GM12878 (cell line): ENCODE measurements around the gene DLX1. TPM values are rescaled to one million over a fixed set of nuclear protein-coding genes. Genes with fewer than 3 reads are reported as not detected.

Source experiments
- ATAC-seq: fragments of 200-7000 bp; cut with Tn5 transposase; 3 replicates; pipeline ENCODE4 v1.9.1; 2020; ENCODE audit warnings: mild to moderate bottlenecking, moderate library complexity
- BruUV-seq: library from RNA; stranded (reverse); fragments of 400-500 nt; replicated peaks from 2 replicates; lab custom pipeline; 2021; lab: Mats Ljungman, UMichigan
- CTCF ChIA-PET: fragments of 300-600 bp; sonication (Branson Sonifier 250); formaldehyde crosslinking; extraction: SDS; loops from one replicate; lab custom pipeline; 2021; ENCODE audit warnings: inconsistent platforms; lab: Yijun Ruan, JAX
- POLR2A ChIA-PET: fragments of 350-600 bp; formaldehyde crosslinking; extraction: SDS; loops from one replicate; lab custom pipeline; 2021; ENCODE audit warnings: inconsistent platforms; lab: Charles Lee
- RAD21 ChIA-PET: fragments of 300-600 bp; sonication (Branson Sonifier 250); formaldehyde crosslinking; loops from one replicate; lab custom pipeline; 2023; ENCODE audit warnings: antibody characterized with exemption; ENCODE audit not compliant: unreplicated experiment; lab: Charles Lee
- SMC1A ChIA-PET: fragments of 300-600 bp; sonication (Branson Sonifier 250); formaldehyde crosslinking; loops from one replicate; lab custom pipeline; 2023; ENCODE audit not compliant: unreplicated experiment, uncharacterized antibody; lab: Charles Lee
- DNase-seq: peaks from one replicate; pipeline ENCODE4 v3.0.0-alpha.2; 2011; ENCODE audit warnings: low read depth, low spot score
- FAIRE-seq: peaks from 3 replicates; lab custom pipeline; 2011; peaks lifted over from hg19 to GRCh38; lab: Jason Lieb, UNC
- H2AFZ ChIP-seq: 2 replicates; pipeline ENCODE4 v1.6.0; 2011; ENCODE audit warnings: low read depth, low read length, control low read depth; ENCODE audit not compliant: control insufficient read depth
- H3K27ac ChIP-seq: 2 replicates; pipeline ENCODE4 v1.5.1; 2011; ENCODE audit warnings: control low read depth; ENCODE audit not compliant: control insufficient read depth, insufficient read depth
- H3K27me3 ChIP-seq, 2 experiments: replicated peaks in 1 of 2; 2 replicates each; pipeline versions ENCODE4 v1.6.0 to v1.6.1; 2011; ENCODE audit warnings: low read length in 1 of 2; ENCODE audit not compliant: control insufficient read depth in 2 of 2, insufficient read depth in 2 of 2
- H3K36me3 ChIP-seq, 2 experiments: 2 replicates each; pipeline ENCODE4 v1.5.1; 2011; ENCODE audit warnings: low read length in 1 of 2; ENCODE audit not compliant: control insufficient read depth in 2 of 2, insufficient read depth in 2 of 2
- H3K4me1 ChIP-seq: 2 replicates; pipeline ENCODE4 v1.6.1; 2011; ENCODE audit warnings: mild to moderate bottlenecking, low read length, moderate library complexity, mixed read lengths; ENCODE audit not compliant: control insufficient read depth, insufficient read depth
- H3K4me2 ChIP-seq: 2 replicates; pipeline ENCODE4 v1.6.0; 2011; ENCODE audit warnings: control low read depth; ENCODE audit not compliant: control insufficient read depth, insufficient read depth
- H3K4me3 ChIP-seq: fragments of 200-600 bp; sonication (generic); 2 replicates; pipeline ENCODE4 v1.5.1; 2016
- H3K79me2 ChIP-seq: 2 replicates; pipeline ENCODE4 v1.6.0; 2011; ENCODE audit warnings: low read length; ENCODE audit not compliant: control insufficient read depth, insufficient read depth
- H3K9ac ChIP-seq: 2 replicates; pipeline ENCODE4 v1.8.0; 2011; ENCODE audit warnings: low read length, control low read depth, mixed read lengths; ENCODE audit not compliant: control insufficient read depth, insufficient read depth
- H3K9me3 ChIP-seq: replicated peaks from 3 replicates; pipeline ENCODE4 v1.5.1; 2011; ENCODE audit warnings: mild to moderate bottlenecking, low read length; ENCODE audit not compliant: control insufficient read depth, insufficient read depth
- H4K20me1 ChIP-seq: 2 replicates; pipeline ENCODE4 v1.6.0; 2011; ENCODE audit not compliant: control insufficient read depth, insufficient read depth
- CEBPZ ChIP-seq: fragments of 150-350 bp; IDR thresholded peaks from 2 replicates; pipeline ENCODE4 v1.6.1; 2016; ENCODE audit warnings: low read depth, low read length
- NBN ChIP-seq: fragments of 450-650 bp; IDR thresholded peaks from 2 replicates; pipeline ENCODE4 v1.6.1; 2016
- NFIC ChIP-seq: IDR thresholded peaks from 2 replicates; pipeline ENCODE4 v1.6.1; 2012; ENCODE audit warnings: low read depth, mild to moderate bottlenecking, inconsistent platforms, low read length, moderate library complexity
- PAX8 ChIP-seq: fragments of 450-650 bp; IDR thresholded peaks from 2 replicates; pipeline ENCODE4 v1.6.1; 2017; ENCODE audit warnings: mild to moderate bottlenecking, moderate library complexity
- TCF12 ChIP-seq: IDR thresholded peaks from 2 replicates; pipeline ENCODE4 v1.6.1; 2011; ENCODE audit warnings: low read depth, mild to moderate bottlenecking, low read length
- ZBED1 ChIP-seq: IDR thresholded peaks from 2 replicates; pipeline ENCODE4 v1.6.1; 2016; ENCODE audit warnings: borderline replicate concordance
- ZBTB40 ChIP-seq: fragments of 450-650 bp; IDR thresholded peaks from 2 replicates; pipeline ENCODE4 v1.6.1; 2016; ENCODE audit warnings: mild to moderate bottlenecking, moderate library complexity, borderline replicate concordance
- ZNF384 ChIP-seq: IDR thresholded peaks from 2 replicates; pipeline ENCODE4 v1.6.1; 2012; ENCODE audit warnings: low read depth, mild to moderate bottlenecking, low read length, improper control_type of control experiment, borderline replicate concordance
- ZNF622 ChIP-seq: fragments of 450-650 bp; IDR thresholded peaks from 2 replicates; pipeline ENCODE4 v1.6.1; 2017; ENCODE audit warnings: mild to moderate bottlenecking, inconsistent platforms
- in situ Hi-C: fragments of 300-500 bp; cut with MboI; formaldehyde crosslinking; loops from 9 replicates; pipeline ENCODE4 v1.14.3; 2018; ENCODE audit warnings: mixed read lengths
- intact Hi-C: fragments of 100-400 bp; cut with micrococcal nuclease; formaldehyde crosslinking; loops from one replicate; pipeline ENCODE4 v1.14.2; 2022; ENCODE audit not compliant: unreplicated experiment
- polyA plus RNA-seq, 11 experiments: library from polyadenylated mRNA; depleted of rRNA in 4 of 11; unstranded in 6 of 11; stranded (reverse) in 5 of 11; fragments of >200 nt; fragmentation: Nextera tagmentation in 4 of 11; fragmentation: Illumina TruSeq in 1 of 11; extraction: Ambion mirVana in 4 of 11; extraction: Trizol in 1 of 11; gene quantifications; 1 replicate in 1 of 11; 2 replicates in 10 of 11; pipeline versions ENCODE4 v1.2.1 to v1.2.3, GENCODE V29; 2011 to 2016; ENCODE audit warnings: inconsistent platforms in 2 of 11, missing spikeins in 2 of 11, low read depth in 1 of 11
- total RNA-seq, 4 experiments: library from RNA; depleted of rRNA in 3 of 4; stranded (reverse); fragments of >200 nt in 3 of 4; fragmentation: Illumina TruSeq in 1 of 4; extraction: Trizol in 1 of 4; gene quantifications; 2 replicates each; pipeline versions ENCODE4 v1.2.1 to v1.2.3, GENCODE V29; 2013 to 2021
- TF ChIP-seq, protein P1 (sequence below): fragments of 450-650 bp; formaldehyde crosslinking; IDR thresholded peaks from 2 replicates; pipeline ENCODE4 v1.4.0; 2020; ENCODE audit warnings: mild to moderate bottlenecking, moderate library complexity
- TF ChIP-seq, protein P2 (sequence below): fragments of 450-650 bp; IDR thresholded peaks from 2 replicates; pipeline ENCODE4 v1.6.1; 2017; ENCODE audit warnings: low read depth, mild to moderate bottlenecking, moderate library complexity

DLX1 gene
- total and polyA plus RNA-seq, 10 of the 15 experiments (the other 5 are each of a cell fraction or from before 2014, with no cell fraction given) = 0.06 TPM; not detected in 9

DNA sequence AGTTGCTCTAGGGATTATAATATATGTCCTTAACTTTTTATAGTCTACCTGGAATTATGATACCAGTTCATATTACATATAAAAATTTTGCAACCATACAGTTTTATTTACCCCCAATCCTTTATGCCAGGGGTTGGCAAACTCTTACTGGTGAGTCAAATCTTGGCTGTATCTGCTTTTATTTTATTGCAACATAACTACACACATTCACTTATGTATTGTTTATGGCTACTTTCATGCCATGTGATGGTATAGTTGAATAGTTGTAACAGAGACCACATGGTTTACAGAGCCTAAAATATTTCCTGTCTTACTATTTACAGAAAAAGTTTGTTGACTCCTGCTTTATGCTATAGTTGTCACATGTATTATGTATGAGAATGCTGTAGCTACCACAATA lies 43.2 kb downstream of the DLX1 start:
- FAIRE-seq (no peak), DNase-seq (no peak), ATAC-seq (no peak)
- Histone ChIP-seq H3K79me2 (no peaks in the 10 kb centered on the region), H3K27ac (no peak overlapping the region), H3K9me3 (no peaks in the 10 kb centered on the region), H4K20me1 (no peaks in the 10 kb centered on the region), H3K9ac (no peak overlapping the region), H3K4me1 (no peaks in the 10 kb centered on the region), H2AFZ (no peak overlapping the region), H3K36me3 (no peaks in the 10 kb centered on the region), H3K4me3 (no peak overlapping the region), H3K4me2 (no peak overlapping the region), H3K27me3 (no peaks in the 10 kb centered on the region; a peak in 2 of 4 replicates)
- ChIA-PET POLR2A (interaction anchor here (0.7 kb wide), 1 partner anchor 1422 kb away, joined by 5 read pairs; no protein-coding TSS in a partner anchor), CTCF (interaction anchor here (0.8 to 4.5 kb wide), 5 partner anchors 333 to 555 kb away, joined by 3 to 33 read pairs (median 13); no protein-coding TSS in a partner anchor), RAD21 (interaction anchor here (0.6 kb wide), 1 partner anchor 63 kb away, joined by 4 read pairs; no protein-coding TSS in a partner anchor), SMC1A (interaction anchor here (0.6 to 1.7 kb wide), 2 partner anchors 12 to 683 kb away, joined by 3 to 5 read pairs; no protein-coding TSS in a partner anchor)
- in situ Hi-C loops = no loop called here
- intact Hi-C loops = loop anchor here (5.0 kb wide), 2 partner anchors 339 to 531 kb away; no protein-coding TSS in a partner anchor
- no TSS peak for BruUV-seq
- TF ChIP-seq CEBPZ (no peak), NFIC (no peak), ZBED1 (no peak), ZBTB40 (no peak), TCF12 (no peak), PAX8 (no peak), ZNF622 (no peak), NBN (no peak), ZNF384 (no peak)
- TF ChIP-seq, protein P1, sequence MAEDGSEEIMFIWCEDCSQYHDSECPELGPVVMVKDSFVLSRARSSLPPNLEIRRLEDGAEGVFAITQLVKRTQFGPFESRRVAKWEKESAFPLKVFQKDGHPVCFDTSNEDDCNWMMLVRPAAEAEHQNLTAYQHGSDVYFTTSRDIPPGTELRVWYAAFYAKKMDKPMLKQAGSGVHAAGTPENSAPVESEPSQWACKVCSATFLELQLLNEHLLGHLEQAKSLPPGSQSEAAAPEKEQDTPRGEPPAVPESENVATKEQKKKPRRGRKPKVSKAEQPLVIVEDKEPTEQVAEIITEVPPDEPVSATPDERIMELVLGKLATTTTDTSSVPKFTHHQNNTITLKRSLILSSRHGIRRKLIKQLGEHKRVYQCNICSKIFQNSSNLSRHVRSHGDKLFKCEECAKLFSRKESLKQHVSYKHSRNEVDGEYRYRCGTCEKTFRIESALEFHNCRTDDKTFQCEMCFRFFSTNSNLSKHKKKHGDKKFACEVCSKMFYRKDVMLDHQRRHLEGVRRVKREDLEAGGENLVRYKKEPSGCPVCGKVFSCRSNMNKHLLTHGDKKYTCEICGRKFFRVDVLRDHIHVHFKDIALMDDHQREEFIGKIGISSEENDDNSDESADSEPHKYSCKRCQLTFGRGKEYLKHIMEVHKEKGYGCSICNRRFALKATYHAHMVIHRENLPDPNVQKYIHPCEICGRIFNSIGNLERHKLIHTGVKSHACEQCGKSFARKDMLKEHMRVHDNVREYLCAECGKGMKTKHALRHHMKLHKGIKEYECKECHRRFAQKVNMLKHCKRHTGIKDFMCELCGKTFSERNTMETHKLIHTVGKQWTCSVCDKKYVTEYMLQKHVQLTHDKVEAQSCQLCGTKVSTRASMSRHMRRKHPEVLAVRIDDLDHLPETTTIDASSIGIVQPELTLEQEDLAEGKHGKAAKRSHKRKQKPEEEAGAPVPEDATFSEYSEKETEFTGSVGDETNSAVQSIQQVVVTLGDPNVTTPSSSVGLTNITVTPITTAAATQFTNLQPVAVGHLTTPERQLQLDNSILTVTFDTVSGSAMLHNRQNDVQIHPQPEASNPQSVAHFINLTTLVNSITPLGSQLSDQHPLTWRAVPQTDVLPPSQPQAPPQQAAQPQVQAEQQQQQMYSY = no peak
- TF ChIP-seq, protein P2, sequence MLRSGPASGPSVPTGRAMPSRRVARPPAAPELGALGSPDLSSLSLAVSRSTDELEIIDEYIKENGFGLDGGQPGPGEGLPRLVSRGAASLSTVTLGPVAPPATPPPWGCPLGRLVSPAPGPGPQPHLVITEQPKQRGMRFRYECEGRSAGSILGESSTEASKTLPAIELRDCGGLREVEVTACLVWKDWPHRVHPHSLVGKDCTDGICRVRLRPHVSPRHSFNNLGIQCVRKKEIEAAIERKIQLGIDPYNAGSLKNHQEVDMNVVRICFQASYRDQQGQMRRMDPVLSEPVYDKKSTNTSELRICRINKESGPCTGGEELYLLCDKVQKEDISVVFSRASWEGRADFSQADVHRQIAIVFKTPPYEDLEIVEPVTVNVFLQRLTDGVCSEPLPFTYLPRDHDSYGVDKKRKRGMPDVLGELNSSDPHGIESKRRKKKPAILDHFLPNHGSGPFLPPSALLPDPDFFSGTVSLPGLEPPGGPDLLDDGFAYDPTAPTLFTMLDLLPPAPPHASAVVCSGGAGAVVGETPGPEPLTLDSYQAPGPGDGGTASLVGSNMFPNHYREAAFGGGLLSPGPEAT = no peak
